K562 (cell line): ENCODE results near the gene LTA4H. TPM values are rescaled to one million over a fixed set of nuclear protein-coding genes. Genes with fewer than 3 reads are reported as not detected.

Experiments
- ATAC-seq: fragments of 200-7000 bp; cut with Tn5 transposase; 3 replicates; pipeline ENCODE4 v1.9.1; 2020; ENCODE audit warnings: moderate library complexity
- BruUV-seq: library from RNA; stranded (reverse); fragments of 400-500 nt; replicated peaks from 2 replicates; lab custom pipeline; 2021; lab: Mats Ljungman, UMichigan
- CTCF ChIA-PET: fragments of 300-600 bp; formaldehyde crosslinking; extraction: SDS; loops from one replicate; lab custom pipeline; 2021; ENCODE audit warnings: low intra/inter-chr PET ratio; lab: Yijun Ruan, JAX
- POLR2A ChIA-PET: fragments of 300-600, 350-650 bp; sonication (Branson Sonifier 250); formaldehyde crosslinking; extraction: SDS; loops from one replicate; lab custom pipeline; 2021; ENCODE audit warnings: antibody characterized with exemption, inconsistent platforms; lab: Yijun Ruan, JAX
- DNase-seq, 4 experiments: peaks; one replicate each; pipeline versions ENCODE4 v3.0.0 to v3.0.0-alpha.2; 2011 to 2018; ENCODE audit warnings: low spot score in 3 of 4, mixed read lengths in 3 of 4; ENCODE audit errors: extremely low read depth in 1 of 4
- FAIRE-seq: peaks from 2 replicates; lab custom pipeline; 2011; peaks lifted over from hg19 to GRCh38; lab: Jason Lieb, UNC
- H2AFZ ChIP-seq: 2 replicates; pipeline ENCODE4 v1.6.0; 2011; ENCODE audit warnings: low read depth, low read length, control low read depth, inconsistent platforms
- H3K27ac ChIP-seq: fragments of 200-600 bp; 3 replicates; pipeline ENCODE4 v1.8.0; 2011; ENCODE audit warnings: low read depth, mild to moderate bottlenecking, control low read depth, inconsistent platforms, low read length, moderate library complexity, mixed read lengths; ENCODE audit errors: extremely low read depth
- H3K27me3 ChIP-seq, 2 experiments: fragments of 300-600 bp in 1 of 2; 2 replicates in 1 of 2; 3 replicates in 1 of 2; pipeline versions ENCODE4 v1.6.0 to v1.8.0; 2011; ENCODE audit warnings: inconsistent platforms in 2 of 2, low read length in 2 of 2, mild to moderate bottlenecking in 1 of 2, mixed read lengths in 1 of 2, moderate library complexity in 1 of 2; ENCODE audit not compliant: control insufficient read depth in 2 of 2, insufficient read depth in 2 of 2
- H3K36me3 ChIP-seq: fragments of 300-600 bp; 3 replicates; pipeline ENCODE4 v1.8.0; 2011; ENCODE audit warnings: mild to moderate bottlenecking, low read length, inconsistent platforms; ENCODE audit not compliant: control insufficient read depth, insufficient read depth
- H3K4me1 ChIP-seq, 2 experiments: fragments of 200-600 bp in 1 of 2; replicated peaks in 1 of 2; 2 replicates in 1 of 2; 3 replicates in 1 of 2; pipeline versions ENCODE4 v1.5.1 to v1.8.0; 2011; ENCODE audit warnings: inconsistent platforms in 2 of 2, low read length in 2 of 2, mild to moderate bottlenecking in 1 of 2, mixed read lengths in 1 of 2, moderate library complexity in 1 of 2; ENCODE audit not compliant: control insufficient read depth in 2 of 2, insufficient read depth in 2 of 2
- H3K4me2 ChIP-seq: 2 replicates; pipeline ENCODE4 v1.6.1; 2011; ENCODE audit warnings: low read length, control low read depth, inconsistent platforms, mixed read lengths; ENCODE audit not compliant: insufficient read depth
- H3K4me3 ChIP-seq: fragments of 200-600 bp; sonication (generic), shearing (Covaris generic); 2 replicates; pipeline ENCODE4 v1.5.1; 2016; ENCODE audit warnings: control low read depth, inconsistent platforms
- H3K79me2 ChIP-seq: fragments of 200-600 bp; 3 replicates; pipeline ENCODE4 v1.8.0; 2011; ENCODE audit warnings: low read length, inconsistent platforms; ENCODE audit not compliant: control insufficient read depth, insufficient read depth
- H3K9ac ChIP-seq, 2 experiments: 2 replicates each; pipeline versions ENCODE4 v1.6.0 to v1.6.1; 2011; ENCODE audit warnings: low read depth in 2 of 2, low read length in 2 of 2, control low read depth in 1 of 2, inconsistent platforms in 1 of 2, mild to moderate bottlenecking in 1 of 2, mixed read lengths in 1 of 2; ENCODE audit not compliant: insufficient read depth in 1 of 2
- H3K9me1 ChIP-seq: one replicate; pipeline ENCODE4 v1.6.0; 2011; ENCODE audit warnings: inconsistent platforms, mild to moderate bottlenecking, low read length, moderate library complexity; ENCODE audit not compliant: control insufficient read depth, insufficient read depth
- H3K9me3 ChIP-seq: replicated peaks from 2 replicates; pipeline ENCODE4 v1.5.1; 2011; ENCODE audit warnings: low read depth, low read length, inconsistent platforms; ENCODE audit not compliant: control insufficient read depth, insufficient read depth
- H4K20me1 ChIP-seq: replicated peaks from 2 replicates; pipeline ENCODE4 v1.6.1; 2011; ENCODE audit warnings: low read length, inconsistent platforms, mixed read lengths; ENCODE audit not compliant: control insufficient read depth, insufficient read depth
- CEBPZ ChIP-seq: fragments of 150-350 bp; IDR thresholded peaks from 2 replicates; pipeline ENCODE4 v1.6.1; 2014; ENCODE audit warnings: low read depth, mild to moderate bottlenecking, low read length, borderline replicate concordance
- CREB1 ChIP-seq, 2 experiments: sonication (generic) in 1 of 2; formaldehyde crosslinking in 1 of 2; IDR thresholded peaks; 2 replicates each; pipeline versions ENCODE4 v1.6.1 to v1.8.0; 2012 to 2022; ENCODE audit warnings: inconsistent platforms in 1 of 2, mild to moderate bottlenecking in 1 of 2, missing genetic modification reagents in 1 of 2, moderate library complexity in 1 of 2
- CXXC5 ChIP-seq: fragments of 250-450 bp; sonication (Bioruptor Pico); IDR thresholded peaks from 2 replicates; pipeline ENCODE4 v1.8.0; 2022; ENCODE audit warnings: inconsistent platforms, mild to moderate bottlenecking, moderate library complexity
- EP300 ChIP-seq: IDR thresholded peaks from 2 replicates; pipeline ENCODE4 v1.6.1; 2012; ENCODE audit warnings: low read length, improper control_type of control experiment
- GATA2 ChIP-seq: sonication (generic); formaldehyde crosslinking; IDR thresholded peaks from 2 replicates; pipeline ENCODE4 v1.4.0; 2020; ENCODE audit warnings: mild to moderate bottlenecking, missing genetic modification reagents
- MAFF ChIP-seq: IDR thresholded peaks from 2 replicates; pipeline ENCODE4 v1.6.1; 2012; ENCODE audit warnings: low read length, improper control_type of control experiment
- MAFG ChIP-seq: fragments of 450-650 bp; conservative IDR thresholded peaks from 2 replicates; pipeline ENCODE4 v1.6.1; 2016; ENCODE audit warnings: missing genetic modification characterization, missing compliant biosample characterization
- MAFK ChIP-seq: IDR thresholded peaks from 2 replicates; pipeline ENCODE4 v1.6.1; 2011; ENCODE audit warnings: low read length, improper control_type of control experiment
- MTF1 ChIP-seq: fragments of 250-450 bp; sonication (Bioruptor Pico); IDR thresholded peaks from 2 replicates; pipeline ENCODE4 v1.9.0; 2021; ENCODE audit warnings: moderate library complexity, mild to moderate bottlenecking, inconsistent platforms, borderline replicate concordance
- MYC ChIP-seq, 2 experiments: fragments of 250-450 bp in 1 of 2; sonication (Bioruptor Pico) in 1 of 2; IDR thresholded peaks; 2 replicates each; pipeline versions ENCODE4 v1.5.1 to v1.6.1; 2012 to 2021; ENCODE audit warnings: low read depth in 2 of 2, borderline replicate concordance in 1 of 2, improper control_type of control experiment in 1 of 2, low read length in 1 of 2, mild to moderate bottlenecking in 1 of 2, moderate library complexity in 1 of 2
- NFE2 ChIP-seq: IDR thresholded peaks from 2 replicates; pipeline ENCODE4 v1.6.1; 2014; ENCODE audit warnings: antibody characterized with exemption, low read depth
- NR2F6 ChIP-seq: fragments of 450-650 bp; formaldehyde crosslinking; IDR thresholded peaks from 2 replicates; pipeline ENCODE4 v1.4.0; 2020; ENCODE audit warnings: mild to moderate bottlenecking
- PHB ChIP-seq: fragments of 250-450 bp; sonication (Bioruptor Pico); IDR thresholded peaks from 2 replicates; pipeline ENCODE4 v1.5.0; 2021
- PHF20 ChIP-seq: fragments of 450-650 bp; IDR thresholded peaks from 2 replicates; pipeline ENCODE4 v1.6.1; 2018; ENCODE audit not compliant: partially characterized antibody
- SNIP1 ChIP-seq: fragments of 450-650 bp; IDR thresholded peaks from 2 replicates; pipeline ENCODE4 v1.7.1; 2017; ENCODE audit warnings: low read depth, mild to moderate bottlenecking
- ZBTB17 ChIP-seq: fragments of 450-650 bp; formaldehyde crosslinking; IDR thresholded peaks from 2 replicates; pipeline ENCODE4 v1.4.0; 2020; ENCODE audit warnings: mild to moderate bottlenecking
- ZBTB34 ChIP-seq: fragments of 250-450 bp; sonication (Bioruptor Pico); IDR thresholded peaks from 2 replicates; pipeline ENCODE4 v1.8.0; 2021; ENCODE audit warnings: mild to moderate bottlenecking, moderate library complexity
- ZNF316 ChIP-seq: fragments of 450-650 bp; IDR thresholded peaks from 2 replicates; pipeline ENCODE4 v1.6.1; 2016
- ZSCAN32 ChIP-seq: fragments of 450-650 bp; formaldehyde crosslinking; IDR thresholded peaks from 2 replicates; pipeline ENCODE4 v1.4.0; 2020; ENCODE audit warnings: mild to moderate bottlenecking, moderate library complexity
- whole genome bisulfite sequencing: fragments of 100-300 bp; shearing (Covaris generic); methylation state at CpG from one replicate; pipeline ENCODE4 v1.1.6; 2016; ENCODE audit warnings: low coverage, mixed read lengths; ENCODE audit not compliant: insufficient coverage; ENCODE audit errors: missing lambda C conversion rate; 5-methylcytosine and 5-hydroxymethylcytosine counted together
- in situ Hi-C: fragments of 300-500 bp; cut with MboI; formaldehyde crosslinking; loops from 4 replicates; pipeline ENCODE4 v1.15.0; 2018; ENCODE audit warnings: inconsistent platforms, mixed read lengths
- intact Hi-C: fragments of 100-400 bp; cut with micrococcal nuclease; formaldehyde crosslinking; loops from 2 replicates; pipeline ENCODE4 v1.14.2; 2022
- polyA plus RNA-seq, 8 experiments: library from polyadenylated mRNA; depleted of rRNA in 4 of 8; stranded (reverse) in 5 of 8; unstranded in 3 of 8; fragments of >200 nt; fragmentation: Nextera tagmentation in 2 of 8; fragmentation: Illumina TruSeq in 1 of 8; extraction: Ambion mirVana in 2 of 8; extraction: Trizol in 1 of 8; gene quantifications; 2 replicates each; pipeline versions ENCODE4 v1.2.1 to v1.2.3, GENCODE V29; 2011 to 2014; ENCODE audit warnings: inconsistent platforms in 1 of 8, missing spikeins in 1 of 8
- total RNA-seq, 7 experiments: library from RNA; depleted of rRNA in 6 of 7; stranded (reverse); fragments of >200 nt in 6 of 7; fragmentation: Illumina TruSeq in 2 of 7; extraction: Trizol in 2 of 7; gene quantifications; 2 replicates each; pipeline versions ENCODE4 v1.2.1 to v1.2.3, GENCODE V29; 2011 to 2021; ENCODE audit warnings: low replicate concordance in 1 of 7
- TF ChIP-seq, protein P1 (sequence below), 2 experiments: fragments of 450-650 bp in 1 of 2; sonication (generic) in 1 of 2; formaldehyde crosslinking; conservative IDR thresholded peaks; 2 replicates each; pipeline versions ENCODE4 v1.4.0 to v1.8.1; 2020 to 2022; ENCODE audit warnings: mild to moderate bottlenecking in 1 of 2, missing genetic modification reagents in 1 of 2

The LTA4H gene
- total and polyA plus RNA-seq, 9 of the 15 experiments (the other 6 are each of a cell fraction or from before 2014, with no cell fraction given), result 25.2 to 58.1 (median 40.5) TPM

DNA sequence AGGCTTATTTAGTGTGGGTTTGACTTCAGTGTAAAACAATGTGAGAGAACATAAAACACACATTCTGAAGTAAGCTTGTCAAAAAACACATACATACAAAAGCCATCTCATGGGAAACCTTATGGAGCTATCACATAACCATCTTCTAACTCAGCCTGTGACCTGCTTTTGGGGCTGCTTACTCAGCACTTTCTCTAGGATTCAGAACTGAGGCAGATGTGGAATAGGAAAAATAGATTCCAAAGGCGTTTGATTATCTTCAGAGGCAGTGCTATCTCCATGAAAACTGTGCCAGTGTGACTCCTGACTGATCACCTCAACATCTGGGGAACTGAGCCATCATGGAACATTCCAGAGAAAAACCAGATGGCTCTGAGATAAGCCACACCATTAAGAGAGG lies 52.8 kb downstream of the LTA4H start:
- Histone ChIP-seq H3K9ac (no peak overlapping the region), H3K27ac (no peak overlapping the region), H3K4me3 (no peak overlapping the region), H3K9me3 (no peaks in the 10 kb centered on the region), H4K20me1 (no peaks in the 10 kb centered on the region), H3K79me2 (no peaks in the 10 kb centered on the region), H3K4me2 (no peak overlapping the region), H3K9me1 (no peaks in the 10 kb centered on the region), H3K4me1 (peaks cover 0 to 5% of the 10 kb centered on the region in 2 experiments; a peak in 1 of 5 replicates), H3K36me3 (no peaks in the 10 kb centered on the region), H3K27me3 (peaks cover 11 to 15% of the 10 kb centered on the region in 2 experiments; a peak in 3 of 5 replicates), H2AFZ (no peak overlapping the region)
- FAIRE-seq (no peak), ATAC-seq (no peak), DNase-seq (no peak)
- ChIA-PET CTCF (no interaction called here), POLR2A (no interaction called here)
- BruUV-seq, result no TSS peak
- in situ Hi-C loops (no loop called here), intact Hi-C loops (no loop called here)
- 0% methylated on average over 1 of the region's 1 CpG for WGBS
- TF ChIP-seq NR2F6 (CRISPR knock-in tag), result no peak
- no peak for TF ChIP-seq ZBTB34 (CRISPR knock-in tag)
- no peak for TF ChIP-seq NFE2
- no peak for TF ChIP-seq CXXC5
- TF ChIP-seq EP300, result no peak
- TF ChIP-seq SNIP1, result no peak
- peak; percentile 92 for TF ChIP-seq ZNF316
- TF ChIP-seq ZSCAN32 (CRISPR knock-in tag), result no peak
- peak; percentile 92 for TF ChIP-seq MAFG (tag)
- no peak for TF ChIP-seq GATA2 (CRISPR knock-in tag)
- peak; percentile 87 for TF ChIP-seq MAFK
- TF ChIP-seq CEBPZ, result no peak
- no peak for TF ChIP-seq CREB1 (IDR thresholded peaks at IDR 0.05)
- TF ChIP-seq CREB1 (CRISPR knock-in tag; IDR thresholded peaks at IDR 0.05), result no peak
- TF ChIP-seq MTF1, result no peak
- TF ChIP-seq PHB, result no peak
- TF ChIP-seq MAFF, result peak; percentile 91
- TF ChIP-seq, protein P1, sequence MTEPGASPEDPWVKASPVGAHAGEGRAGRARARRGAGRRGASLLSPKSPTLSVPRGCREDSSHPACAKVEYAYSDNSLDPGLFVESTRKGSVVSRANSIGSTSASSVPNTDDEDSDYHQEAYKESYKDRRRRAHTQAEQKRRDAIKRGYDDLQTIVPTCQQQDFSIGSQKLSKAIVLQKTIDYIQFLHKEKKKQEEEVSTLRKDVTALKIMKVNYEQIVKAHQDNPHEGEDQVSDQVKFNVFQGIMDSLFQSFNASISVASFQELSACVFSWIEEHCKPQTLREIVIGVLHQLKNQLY (CRISPR knock-in tag; conservative IDR thresholded peaks at IDR 0.05), result no peak
- TF ChIP-seq ZBTB17 (CRISPR knock-in tag), result no peak
- TF ChIP-seq PHF20, result no peak
- no peak for TF ChIP-seq MYC (IDR thresholded peaks at IDR 0.05; ENCODE audit: low read depth, low read length)
- no peak for TF ChIP-seq MYC (CRISPR knock-in tag; IDR thresholded peaks at IDR 0.05; ENCODE audit: borderline replicate concordance, low read depth)
